ENCODE data around the gene BTC. TPM values are rescaled to one million over a fixed set of nuclear protein-coding genes. Genes with fewer than 3 reads are reported as not detected.

Gene BTC
- total and polyA plus RNA-seq, 4 donors, result 0.09 to 0.84 (median 0.36) TPM

DNA sequence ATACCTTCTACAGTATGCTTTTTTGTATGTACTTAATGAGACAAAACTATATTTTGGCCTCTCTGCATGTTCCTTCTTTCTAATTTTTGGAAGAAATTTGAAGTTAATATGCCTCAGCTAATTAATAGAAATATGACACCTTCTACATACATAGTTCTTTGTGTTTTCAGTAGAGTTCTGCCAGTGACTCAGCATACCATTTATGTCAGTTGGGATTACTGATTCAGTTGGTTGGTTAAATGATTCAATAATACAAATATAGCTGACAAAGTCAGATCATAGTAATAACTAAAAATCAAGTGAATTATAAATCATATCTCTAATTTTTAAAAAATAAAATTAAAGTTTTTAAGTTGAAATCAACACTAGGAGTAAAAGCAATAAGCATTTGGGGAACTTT, 16.8 kb downstream of the BTC start:
- no peak overlapping the region for H3K4me3 ChIP-seq (ENCODE audit: low read depth in 1 of 3, low read length in 3 of 3)

DNA sequence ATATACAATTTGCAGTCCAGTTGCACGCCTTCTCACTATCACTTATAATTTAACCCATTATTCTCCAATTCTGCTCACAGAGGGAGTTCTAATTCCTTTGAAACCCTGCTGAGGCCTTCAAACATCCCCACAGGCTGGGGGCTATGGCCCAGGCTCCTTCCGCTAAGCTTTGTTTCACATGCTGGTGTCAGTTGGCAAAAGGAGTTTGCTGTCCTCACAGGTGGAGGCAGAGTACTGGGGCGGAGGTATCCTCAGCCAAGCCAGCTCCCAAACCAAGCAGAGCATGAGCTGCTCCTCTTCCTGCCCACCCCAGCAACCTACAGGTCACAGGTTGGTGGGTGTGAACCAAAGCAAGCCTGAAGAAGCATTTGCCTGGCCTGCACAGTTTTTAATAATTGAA, 21.5 kb downstream of the BTC start:
- WGBS, result 93% methylated on average over 3 of the region's 3 CpGs
- Histone ChIP-seq H3K27ac (ENCODE audit: low read depth in 1 of 2, low read length in 2 of 2) (no peak overlapping the region), H3K27me3 (ENCODE audit: control insufficient read depth in 4 of 4, insufficient read depth in 4 of 4, low read length in 3 of 4) (no peaks in the 10 kb centered on the region), H3K9me3 (ENCODE audit: control insufficient read depth in 4 of 4, low read length in 3 of 4) (no peaks in the 10 kb centered on the region), H3K9ac (ENCODE audit: low read depth in 1 of 2, low read length in 2 of 2) (no peak overlapping the region), H3K4me3 (ENCODE audit: low read depth in 1 of 3, low read length in 3 of 3) (no peak overlapping the region), H3K4me1 (ENCODE audit: control insufficient read depth in 4 of 4, insufficient read depth in 4 of 4, low read length in 3 of 4) (peaks cover 0 to 3% (median 0%) of the 10 kb centered on the region in 4 donors), H3K36me3 (ENCODE audit: control insufficient read depth in 4 of 4, insufficient read depth in 3 of 4, low read depth in 1 of 4, low read length in 3 of 4) (no peaks in the 10 kb centered on the region)
- TF ChIP-seq, protein P1, sequence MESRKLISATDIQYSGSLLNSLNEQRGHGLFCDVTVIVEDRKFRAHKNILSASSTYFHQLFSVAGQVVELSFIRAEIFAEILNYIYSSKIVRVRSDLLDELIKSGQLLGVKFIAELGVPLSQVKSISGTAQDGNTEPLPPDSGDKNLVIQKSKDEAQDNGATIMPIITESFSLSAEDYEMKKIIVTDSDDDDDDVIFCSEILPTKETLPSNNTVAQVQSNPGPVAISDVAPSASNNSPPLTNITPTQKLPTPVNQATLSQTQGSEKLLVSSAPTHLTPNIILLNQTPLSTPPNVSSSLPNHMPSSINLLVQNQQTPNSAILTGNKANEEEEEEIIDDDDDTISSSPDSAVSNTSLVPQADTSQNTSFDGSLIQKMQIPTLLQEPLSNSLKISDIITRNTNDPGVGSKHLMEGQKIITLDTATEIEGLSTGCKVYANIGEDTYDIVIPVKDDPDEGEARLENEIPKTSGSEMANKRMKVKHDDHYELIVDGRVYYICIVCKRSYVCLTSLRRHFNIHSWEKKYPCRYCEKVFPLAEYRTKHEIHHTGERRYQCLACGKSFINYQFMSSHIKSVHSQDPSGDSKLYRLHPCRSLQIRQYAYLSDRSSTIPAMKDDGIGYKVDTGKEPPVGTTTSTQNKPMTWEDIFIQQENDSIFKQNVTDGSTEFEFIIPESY (IDR thresholded peaks at IDR 0.05), result no peak
- TF ChIP-seq FOXA2 (IDR thresholded peaks at IDR 0.05), result no peak
- TF ChIP-seq FOXA1 (IDR thresholded peaks at IDR 0.05), result no peak
- TF ChIP-seq JUND (IDR thresholded peaks at IDR 0.05), result no peak
- no peak for TF ChIP-seq RXRA (IDR thresholded peaks at IDR 0.05)
- TF ChIP-seq, protein P2, sequence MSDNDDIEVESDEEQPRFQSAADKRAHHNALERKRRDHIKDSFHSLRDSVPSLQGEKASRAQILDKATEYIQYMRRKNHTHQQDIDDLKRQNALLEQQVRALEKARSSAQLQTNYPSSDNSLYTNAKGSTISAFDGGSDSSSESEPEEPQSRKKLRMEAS (IDR thresholded peaks at IDR 0.05), result no peak
- no peak for TF ChIP-seq RAD21 (IDR thresholded peaks at IDR 0.05)
- DNase-seq (ENCODE audit: low spot score), result no peak

More for the DNA sequence above, 16.8 kb downstream of the BTC start:
- no peaks in the 10 kb centered on the region for H3K36me3 ChIP-seq (ENCODE audit: control insufficient read depth in 4 of 4, insufficient read depth in 3 of 4, low read depth in 1 of 4, low read length in 3 of 4)
- H3K27me3 ChIP-seq (ENCODE audit: control insufficient read depth in 4 of 4, insufficient read depth in 4 of 4, low read length in 3 of 4), result no peaks in the 10 kb centered on the region
- no peak for DNase-seq (ENCODE audit: low spot score)
- no peaks in the 10 kb centered on the region for H3K4me1 ChIP-seq (ENCODE audit: control insufficient read depth in 4 of 4, insufficient read depth in 4 of 4, low read length in 3 of 4)
- no peak for TF ChIP-seq GABPA (IDR thresholded peaks at IDR 0.05 in 1 of 2, conservative IDR thresholded peaks at IDR 0.05 in 1 of 2)
- TF ChIP-seq EGR1 (IDR thresholded peaks at IDR 0.05; ENCODE audit: low read depth in 2 of 2), result no peak
- no peak for TF ChIP-seq HNF4A (conservative IDR thresholded peaks at IDR 0.05)
- TF ChIP-seq YY1 (IDR thresholded peaks at IDR 0.05), result no peak
- no peak for TF ChIP-seq FOXA1 (IDR thresholded peaks at IDR 0.05)
- TF ChIP-seq NR2F2 (IDR thresholded peaks at IDR 0.05), result no peak
- no peak for TF ChIP-seq RAD21 (IDR thresholded peaks at IDR 0.05)
- TF ChIP-seq RXRA (IDR thresholded peaks at IDR 0.05), result no peak
- TF ChIP-seq SP1 (IDR thresholded peaks at IDR 0.05), result no peak
- TF ChIP-seq, protein P2 (IDR thresholded peaks at IDR 0.05), result no peak
- no peak for TF ChIP-seq FOXA2 (IDR thresholded peaks at IDR 0.05)
- no peak for TF ChIP-seq HNF4G (IDR thresholded peaks at IDR 0.05)
- TF ChIP-seq, protein P3, sequence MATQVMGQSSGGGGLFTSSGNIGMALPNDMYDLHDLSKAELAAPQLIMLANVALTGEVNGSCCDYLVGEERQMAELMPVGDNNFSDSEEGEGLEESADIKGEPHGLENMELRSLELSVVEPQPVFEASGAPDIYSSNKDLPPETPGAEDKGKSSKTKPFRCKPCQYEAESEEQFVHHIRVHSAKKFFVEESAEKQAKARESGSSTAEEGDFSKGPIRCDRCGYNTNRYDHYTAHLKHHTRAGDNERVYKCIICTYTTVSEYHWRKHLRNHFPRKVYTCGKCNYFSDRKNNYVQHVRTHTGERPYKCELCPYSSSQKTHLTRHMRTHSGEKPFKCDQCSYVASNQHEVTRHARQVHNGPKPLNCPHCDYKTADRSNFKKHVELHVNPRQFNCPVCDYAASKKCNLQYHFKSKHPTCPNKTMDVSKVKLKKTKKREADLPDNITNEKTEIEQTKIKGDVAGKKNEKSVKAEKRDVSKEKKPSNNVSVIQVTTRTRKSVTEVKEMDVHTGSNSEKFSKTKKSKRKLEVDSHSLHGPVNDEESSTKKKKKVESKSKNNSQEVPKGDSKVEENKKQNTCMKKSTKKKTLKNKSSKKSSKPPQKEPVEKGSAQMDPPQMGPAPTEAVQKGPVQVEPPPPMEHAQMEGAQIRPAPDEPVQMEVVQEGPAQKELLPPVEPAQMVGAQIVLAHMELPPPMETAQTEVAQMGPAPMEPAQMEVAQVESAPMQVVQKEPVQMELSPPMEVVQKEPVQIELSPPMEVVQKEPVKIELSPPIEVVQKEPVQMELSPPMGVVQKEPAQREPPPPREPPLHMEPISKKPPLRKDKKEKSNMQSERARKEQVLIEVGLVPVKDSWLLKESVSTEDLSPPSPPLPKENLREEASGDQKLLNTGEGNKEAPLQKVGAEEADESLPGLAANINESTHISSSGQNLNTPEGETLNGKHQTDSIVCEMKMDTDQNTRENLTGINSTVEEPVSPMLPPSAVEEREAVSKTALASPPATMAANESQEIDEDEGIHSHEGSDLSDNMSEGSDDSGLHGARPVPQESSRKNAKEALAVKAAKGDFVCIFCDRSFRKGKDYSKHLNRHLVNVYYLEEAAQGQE (IDR thresholded peaks at IDR 0.05), result no peak
- H3K27ac ChIP-seq (ENCODE audit: low read depth in 1 of 2, low read length in 2 of 2), result no peak overlapping the region
- no peaks in the 10 kb centered on the region for H3K9me3 ChIP-seq (ENCODE audit: control insufficient read depth in 4 of 4, low read length in 3 of 4)
- no peak overlapping the region for H3K9ac ChIP-seq (ENCODE audit: low read depth in 1 of 2, low read length in 2 of 2)
